CD4-positive, alpha-beta T cell (primary cell): ENCODE results near the gene KMO. TPM values are rescaled to one million over a fixed set of nuclear protein-coding genes. Genes with fewer than 3 reads are reported as not detected.

Experiments
- ATAC-seq: fragments of 200-7000 bp; cut with Tn5 transposase; one replicate; pipeline ENCODE4 v1.10.0; 2022; ENCODE audit warnings: mild to moderate bottlenecking; ENCODE audit not compliant: poor library complexity
- CTCF ChIA-PET: fragments of 350-600 bp; sonication (Branson Sonifier 250); formaldehyde crosslinking; loops from one replicate; lab custom pipeline; 2021; ENCODE audit warnings: antibody characterized with exemption, inconsistent platforms; lab: Charles Lee
- POLR2A ChIA-PET: fragments of 350-600 bp; sonication (Branson Sonifier 250); formaldehyde crosslinking; loops from one replicate; lab custom pipeline; 2021; ENCODE audit warnings: antibody characterized with exemption, inconsistent platforms; lab: Charles Lee
- DNase-seq, 14 experiments: peaks; one replicate each; pipeline ENCODE4 v3.0.0-alpha.2; 2013 to 2020; ENCODE audit warnings: mixed read lengths in 2 of 14
- H3K27ac ChIP-seq, 2 donors: one replicate each; pipeline versions ENCODE4 v1.5.1 to v1.7.0; 2013; ENCODE audit warnings: low read length in 2 of 2, low read depth in 1 of 2, mild to moderate bottlenecking in 1 of 2
- H3K27me3 ChIP-seq, 2 experiments: 1 replicate in 1 of 2; 2 replicates in 1 of 2; pipeline versions ENCODE4 v1.6.1 to v1.7.0; 2013; ENCODE audit warnings: low read length in 2 of 2, control low read depth in 1 of 2, mild to moderate bottlenecking in 1 of 2, moderate library complexity in 1 of 2; ENCODE audit not compliant: insufficient read depth in 2 of 2, control insufficient read depth in 1 of 2
- H3K36me3 ChIP-seq: one replicate; pipeline ENCODE4 v1.6.1; 2013; ENCODE audit warnings: low read length, control low read depth; ENCODE audit not compliant: insufficient read depth
- H3K4me1 ChIP-seq: one replicate; pipeline ENCODE4 v1.6.1; 2013; ENCODE audit warnings: low read length, control low read depth; ENCODE audit not compliant: insufficient read depth
- H3K4me3 ChIP-seq: one replicate; pipeline ENCODE4 v1.5.1; 2013; ENCODE audit warnings: mild to moderate bottlenecking, low read length, moderate library complexity
- H3K9me3 ChIP-seq, 2 experiments: 1 replicate in 1 of 2; 2 replicates in 1 of 2; pipeline versions ENCODE4 v1.6.1 to v1.7.0; 2013; ENCODE audit warnings: low read length in 2 of 2, mild to moderate bottlenecking in 2 of 2, control low read depth in 1 of 2, moderate library complexity in 1 of 2; ENCODE audit not compliant: control insufficient read depth in 1 of 2, insufficient read depth in 1 of 2
- H3K27ac Mint-ChIP-seq: one replicate; pipeline ENCODE4 v1.8.0; 2020; ENCODE audit warnings: mixed read lengths
- H3K27me3 Mint-ChIP-seq: one replicate; pipeline ENCODE4 v1.8.0; 2021; ENCODE audit warnings: mixed read lengths
- H3K36me3 Mint-ChIP-seq: one replicate; pipeline ENCODE4 v1.8.0; 2021; ENCODE audit warnings: low read depth, mixed read lengths
- H3K4me1 Mint-ChIP-seq: one replicate; pipeline ENCODE4 v1.8.0; 2021; ENCODE audit warnings: low read depth, mixed read lengths
- H3K4me3 Mint-ChIP-seq: one replicate; pipeline ENCODE4 v1.8.0; 2020; ENCODE audit warnings: mild to moderate bottlenecking, mixed read lengths
- H3K9me3 Mint-ChIP-seq: one replicate; pipeline ENCODE4 v1.8.0; 2020; ENCODE audit warnings: mixed read lengths
- intact Hi-C, 2 experiments: fragments of 100-400 bp; cut with DNase I in 1 of 2; cut with micrococcal nuclease in 1 of 2; formaldehyde crosslinking; loops; one replicate each; pipeline versions ENCODE4 v1.15.1 to v1.9.0; 2023 to 2025; cut with DNase I, micrococcal nuclease
- total RNA-seq, 174 experiments: library from RNA in 2 of 174; stranded (reverse) in 2 of 174; gene quantifications; one replicate each; pipeline ENCODE4 v1.2.3 and lab custom pipeline; 2021 to 2026
- TF ChIP-seq, protein P1 (sequence below): fragments of 200-600 bp; IDR thresholded peaks from one replicate; pipeline ENCODE4 v1.8.0; 2022; ENCODE audit warnings: antibody characterized with exemption, mild to moderate bottlenecking

The KMO gene
- total RNA-seq, 2 experiments from 2014 or later: not detected

GRCh38 chr1:241579434-241579833 is 47.3 kb downstream of the KMO start:
- ChIA-PET POLR2A (interaction anchor here (1.1 kb wide), 1 partner anchor 28 kb away, joined by 5 read pairs; no protein-coding TSS in a partner anchor), CTCF (no interaction called here)
- TF ChIP-seq, protein P1, sequence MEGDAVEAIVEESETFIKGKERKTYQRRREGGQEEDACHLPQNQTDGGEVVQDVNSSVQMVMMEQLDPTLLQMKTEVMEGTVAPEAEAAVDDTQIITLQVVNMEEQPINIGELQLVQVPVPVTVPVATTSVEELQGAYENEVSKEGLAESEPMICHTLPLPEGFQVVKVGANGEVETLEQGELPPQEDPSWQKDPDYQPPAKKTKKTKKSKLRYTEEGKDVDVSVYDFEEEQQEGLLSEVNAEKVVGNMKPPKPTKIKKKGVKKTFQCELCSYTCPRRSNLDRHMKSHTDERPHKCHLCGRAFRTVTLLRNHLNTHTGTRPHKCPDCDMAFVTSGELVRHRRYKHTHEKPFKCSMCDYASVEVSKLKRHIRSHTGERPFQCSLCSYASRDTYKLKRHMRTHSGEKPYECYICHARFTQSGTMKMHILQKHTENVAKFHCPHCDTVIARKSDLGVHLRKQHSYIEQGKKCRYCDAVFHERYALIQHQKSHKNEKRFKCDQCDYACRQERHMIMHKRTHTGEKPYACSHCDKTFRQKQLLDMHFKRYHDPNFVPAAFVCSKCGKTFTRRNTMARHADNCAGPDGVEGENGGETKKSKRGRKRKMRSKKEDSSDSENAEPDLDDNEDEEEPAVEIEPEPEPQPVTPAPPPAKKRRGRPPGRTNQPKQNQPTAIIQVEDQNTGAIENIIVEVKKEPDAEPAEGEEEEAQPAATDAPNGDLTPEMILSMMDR: no peak
- Mint-ChIP-seq H3K36me3 (peaks cover 6% of the 10 kb centered on the region), H3K9me3 (peaks cover 7% of the 10 kb centered on the region), H3K27me3 (peaks cover 26% of the 10 kb centered on the region), H3K27ac (no peak overlapping the region), H3K4me3 (no peak overlapping the region), H3K4me1 (no peaks in the 10 kb centered on the region)
- Histone ChIP-seq H3K27me3 (no peaks in the 10 kb centered on the region), H3K4me3 (no peak overlapping the region), H3K9me3 (peaks cover 0 to 8% of the 10 kb centered on the region in 2 experiments), H3K27ac (no peak overlapping the region), H3K36me3 (no peaks in the 10 kb centered on the region), H3K4me1 (no peaks in the 10 kb centered on the region)
- intact Hi-C loops: no loop called here
- ATAC-seq: no peak
- no peak for DNase-seq

- Mint-ChIP-seq H3K4me3 (no peak overlapping the region), H3K9me3 (no peaks in the 10 kb centered on the region)
Measured at GRCh38 chr1:241582921-241583321, 50.7 kb downstream of the KMO start.

GRCh38 chr1:241586905-241587512 is 54.8 kb downstream of the KMO start:
- ATAC-seq (no peak), DNase-seq (no peak)
- TF ChIP-seq, protein P1: no peak
- Mint-ChIP-seq H3K36me3 (no peaks in the 10 kb centered on the region), H3K27me3 (no peaks in the 10 kb centered on the region), H3K4me1 (no peaks in the 10 kb centered on the region), H3K27ac (no peak overlapping the region), H3K9me3 (no peaks in the 10 kb centered on the region), H3K4me3 (no peak overlapping the region)
- intact Hi-C loops: no loop called here
- Histone ChIP-seq H3K36me3 (no peaks in the 10 kb centered on the region), H3K27me3 (no peaks in the 10 kb centered on the region), H3K27ac (no peak overlapping the region), H3K9me3 (no peaks in the 10 kb centered on the region), H3K4me1 (no peaks in the 10 kb centered on the region), H3K4me3 (no peak overlapping the region)
- POLR2A ChIA-PET: no interaction called here
- CTCF ChIA-PET: no interaction called here

More at GRCh38 chr1:241582921-241583321, 50.7 kb downstream of the KMO start:
- TF ChIP-seq, protein P1: no peak
- Mint-ChIP-seq H3K27ac (no peak overlapping the region), H3K4me1 (no peaks in the 10 kb centered on the region), H3K36me3 (no peaks in the 10 kb centered on the region), H3K27me3 (peaks cover 14% of the 10 kb centered on the region)
- H3K4me1 ChIP-seq: no peaks in the 10 kb centered on the region
- no peak for ATAC-seq
- ChIA-PET CTCF (no interaction called here), POLR2A (no interaction called here)
- no peak overlapping the region for H3K27ac ChIP-seq
- no peaks in the 10 kb centered on the region for H3K36me3 ChIP-seq
- no peak overlapping the region for H3K4me3 ChIP-seq
- no peaks in the 10 kb centered on the region for H3K9me3 ChIP-seq
- intact Hi-C loops: no loop called here
- no peaks in the 10 kb centered on the region for H3K27me3 ChIP-seq
- DNase-seq: no peak
